NT2/D1 (cell line): Measurements from ENCODE around the gene GPR39.

Experiments
- YY1 ChIP-seq: IDR thresholded peaks from 2 replicates; pipeline ENCODE4 v1.6.1; 2011; ENCODE audit not compliant: insufficient read length, insufficient read depth
- ZNF274 ChIP-seq: IDR thresholded peaks from 2 replicates; pipeline ENCODE4 v1.6.1; 2011; ENCODE audit warnings: mild to moderate bottlenecking, low read depth, low read length

DNA sequence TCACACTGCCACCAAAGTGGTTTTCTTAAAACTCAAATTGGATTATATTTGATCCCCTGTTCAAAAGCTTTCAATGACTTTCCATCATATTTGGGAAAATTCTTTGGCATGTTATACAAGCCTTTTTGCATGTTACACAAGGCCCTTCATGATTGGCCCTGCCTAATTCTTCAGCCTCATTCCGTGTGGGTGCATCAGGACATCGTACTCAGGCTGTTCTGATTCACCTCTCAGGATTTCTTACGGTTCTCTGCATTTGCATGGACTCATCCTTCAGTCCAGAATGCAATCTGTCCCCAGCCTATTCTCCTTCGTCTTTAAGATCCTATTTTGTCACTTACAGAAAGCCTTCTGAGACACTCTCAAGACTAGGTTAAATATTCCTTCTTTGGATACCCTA lies 145.6 kb downstream of the GPR39 start:
- TF ChIP-seq YY1 (no peak), ZNF274 (no peak)
